ENCODE measurements around the gene FCRL1. TPM values are rescaled to one million over a fixed set of nuclear protein-coding genes. Genes with fewer than 3 reads are reported as not detected.

Gene FCRL1
- total and polyA plus RNA-seq, 10 of the 15 experiments (the other 5 are each of a cell fraction or from before 2014, with no cell fraction given): 0.23 to 2.4 (median 0.87) TPM; not detected in 2

GRCh38 chr1:157774412-157774811, 45.5 kb downstream of the FCRL1 start:
- no peak for ATAC-seq
- Histone ChIP-seq H3K9me3 (replicated peaks; ENCODE audit: control insufficient read depth, insufficient read depth, low read length) (no peaks in the 10 kb centered on the region), H2AFZ (ENCODE audit: control insufficient read depth, low read depth, low read length) (no peak overlapping the region), H3K9ac (ENCODE audit: control insufficient read depth, insufficient read depth, low read length) (no peak overlapping the region), H3K4me1 (ENCODE audit: control insufficient read depth, insufficient read depth, low read length) (peaks cover 15% of the 10 kb centered on the region), H3K79me2 (ENCODE audit: control insufficient read depth, insufficient read depth, low read length) (no peaks in the 10 kb centered on the region), H3K27me3 (replicated peaks in 1 of 2; ENCODE audit: control insufficient read depth in 2 of 2, insufficient read depth in 2 of 2, low read length in 1 of 2) (peaks cover 3 to 7% of the 10 kb centered on the region in 2 experiments; a peak in 1 of 4 replicates), H3K4me2 (ENCODE audit: control insufficient read depth, insufficient read depth) (no peak overlapping the region), H4K20me1 (ENCODE audit: control insufficient read depth, insufficient read depth) (no peaks in the 10 kb centered on the region), H3K36me3 (ENCODE audit: control insufficient read depth in 2 of 2, insufficient read depth in 2 of 2, low read length in 1 of 2) (no peaks in the 10 kb centered on the region), H3K4me3 (no peak overlapping the region), H3K27ac (ENCODE audit: control insufficient read depth, insufficient read depth) (no peak overlapping the region)
- 47% methylated on average over 2 of the region's 2 CpGs for WGBS (ENCODE audit: insufficient coverage, insufficient replicate concordance, low lambda C conversion rate, missing lambda C conversion rate)
- intact Hi-C loops (cut with micrococcal nuclease; ENCODE audit: unreplicated experiment) (loop anchor here (5.0 to 10.0 kb wide), 2 partner anchors 173 to 400 kb away; no protein-coding TSS in a partner anchor), in situ Hi-C loops (cut with MboI) (no loop called here)
- TF ChIP-seq NR2F1 (conservative IDR thresholded peaks at IDR 0.05) (no peak), STAT3 (IDR thresholded peaks at IDR 0.05; ENCODE audit: low read depth, low read length) (no peak), POU2F2 (IDR thresholded peaks at IDR 0.05; ENCODE audit: borderline replicate concordance, low read depth, low read length) (no peak), RAD21 (IDR thresholded peaks at IDR 0.05; ENCODE audit: insufficient read depth, low read depth, low read length) (no peak), E2F8 (IDR thresholded peaks at IDR 0.05; ENCODE audit: low read depth, partially characterized antibody) (no peak), ZBTB4 (CRISPR knock-in tag; IDR thresholded peaks at IDR 0.05) (no peak)
- TF ChIP-seq, protein P1, sequence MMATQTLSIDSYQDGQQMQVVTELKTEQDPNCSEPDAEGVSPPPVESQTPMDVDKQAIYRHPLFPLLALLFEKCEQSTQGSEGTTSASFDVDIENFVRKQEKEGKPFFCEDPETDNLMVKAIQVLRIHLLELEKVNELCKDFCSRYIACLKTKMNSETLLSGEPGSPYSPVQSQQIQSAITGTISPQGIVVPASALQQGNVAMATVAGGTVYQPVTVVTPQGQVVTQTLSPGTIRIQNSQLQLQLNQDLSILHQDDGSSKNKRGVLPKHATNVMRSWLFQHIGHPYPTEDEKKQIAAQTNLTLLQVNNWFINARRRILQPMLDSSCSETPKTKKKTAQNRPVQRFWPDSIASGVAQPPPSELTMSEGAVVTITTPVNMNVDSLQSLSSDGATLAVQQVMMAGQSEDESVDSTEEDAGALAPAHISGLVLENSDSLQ (IDR thresholded peaks at IDR 0.05): no peak
- TF ChIP-seq, protein P2, sequence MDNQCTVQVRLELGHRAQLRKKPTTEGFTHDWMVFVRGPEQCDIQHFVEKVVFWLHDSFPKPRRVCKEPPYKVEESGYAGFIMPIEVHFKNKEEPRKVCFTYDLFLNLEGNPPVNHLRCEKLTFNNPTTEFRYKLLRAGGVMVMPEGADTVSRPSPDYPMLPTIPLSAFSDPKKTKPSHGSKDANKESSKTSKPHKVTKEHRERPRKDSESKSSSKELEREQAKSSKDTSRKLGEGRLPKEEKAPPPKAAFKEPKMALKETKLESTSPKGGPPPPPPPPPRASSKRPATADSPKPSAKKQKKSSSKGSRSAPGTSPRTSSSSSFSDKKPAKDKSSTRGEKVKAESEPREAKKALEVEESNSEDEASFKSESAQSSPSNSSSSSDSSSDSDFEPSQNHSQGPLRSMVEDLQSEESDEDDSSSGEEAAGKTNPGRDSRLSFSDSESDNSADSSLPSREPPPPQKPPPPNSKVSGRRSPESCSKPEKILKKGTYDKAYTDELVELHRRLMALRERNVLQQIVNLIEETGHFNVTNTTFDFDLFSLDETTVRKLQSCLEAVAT (IDR thresholded peaks at IDR 0.05): no peak
- TF ChIP-seq, protein P3, sequence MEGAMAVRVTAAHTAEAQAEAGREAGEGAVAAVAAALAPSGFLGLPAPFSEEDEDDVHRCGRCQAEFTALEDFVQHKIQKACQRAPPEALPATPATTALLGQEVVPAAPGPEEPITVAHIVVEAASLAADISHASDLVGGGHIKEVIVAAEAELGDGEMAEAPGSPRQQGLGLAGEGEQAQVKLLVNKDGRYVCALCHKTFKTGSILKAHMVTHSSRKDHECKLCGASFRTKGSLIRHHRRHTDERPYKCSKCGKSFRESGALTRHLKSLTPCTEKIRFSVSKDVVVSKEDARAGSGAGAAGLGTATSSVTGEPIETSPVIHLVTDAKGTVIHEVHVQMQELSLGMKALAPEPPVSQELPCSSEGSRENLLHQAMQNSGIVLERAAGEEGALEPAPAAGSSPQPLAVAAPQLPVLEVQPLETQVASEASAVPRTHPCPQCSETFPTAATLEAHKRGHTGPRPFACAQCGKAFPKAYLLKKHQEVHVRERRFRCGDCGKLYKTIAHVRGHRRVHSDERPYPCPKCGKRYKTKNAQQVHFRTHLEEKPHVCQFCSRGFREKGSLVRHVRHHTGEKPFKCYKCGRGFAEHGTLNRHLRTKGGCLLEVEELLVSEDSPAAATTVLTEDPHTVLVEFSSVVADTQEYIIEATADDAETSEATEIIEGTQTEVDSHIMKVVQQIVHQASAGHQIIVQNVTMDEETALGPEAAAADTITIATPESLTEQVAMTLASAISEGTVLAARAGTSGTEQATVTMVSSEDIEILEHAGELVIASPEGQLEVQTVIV (IDR thresholded peaks at IDR 0.05; ENCODE audit: borderline replicate concordance, partially characterized antibody): no peak
- ChIA-PET CTCF (interaction anchor here (0.6 to 5.0 kb wide), 12 partner anchors 8 to 279 kb away, joined by 3 to 68 read pairs (median 4); no protein-coding TSS in a partner anchor), POLR2A (interaction anchor here (0.9 kb wide), 1 partner anchor 263 kb away, joined by 3 read pairs; no protein-coding TSS in a partner anchor), SMC1A (ENCODE audit: uncharacterized antibody, unreplicated experiment) (interaction anchor here (1.1 to 2.6 kb wide), 4 partner anchors 152 to 269 kb away, joined by 3 to 23 read pairs (median 4); no protein-coding TSS in a partner anchor), RAD21 (ENCODE audit: unreplicated experiment) (interaction anchor here (0.7 to 1.3 kb wide), 6 partner anchors 9 to 210 kb away, joined by 3 to 16 read pairs (median 3); no protein-coding TSS in a partner anchor)
- DNase-seq (ENCODE audit: low read depth, low spot score): no peak
- BruUV-seq (replicated peaks): no TSS peak
- no peak for FAIRE-seq
